Fibroblast of skin of right biceps (primary cell): Measurements from ENCODE around the gene TNNC1.

ENCODE experiments used
- DNase-seq: peaks from one replicate; pipeline ENCODE4 v3.0.0-alpha.2; 2013

The TNNC1 gene

GRCh38 chr3:52456800-52457183 lies 3.0 kb upstream of the TNNC1 start:
- no peak for DNase-seq

GRCh38 chr3:52456169-52456799 lies 2.4 kb upstream of the TNNC1 start:
- peak; percentile 22 for DNase-seq

- peak; percentile 83 for DNase-seq
Observed at GRCh38 chr3:52455283-52456168, 1.7 kb upstream of the TNNC1 start, which contains the start of gene NISCH. Gene NISCH, plus strand, starts transcription at chr3:52455604. Its CDS starts 38 bp downstream, at chr3:52455642.

GRCh38 chr3:52454938-52455282 lies 1.1 kb upstream of the TNNC1 start:
- DNase-seq: no peak

GRCh38 chr3:52454250-52454937 lies 553 bp upstream of the TNNC1 start:
- no peak for DNase-seq

GRCh38 chr3:52452570-52453221 lies 1.1 kb downstream of the TNNC1 start:
- no peak for DNase-seq

- DNase-seq: no peak
Observed at GRCh38 chr3:52452126-52452525, 1.7 kb downstream of the TNNC1 start.

- DNase-seq: no peak
Observed at GRCh38 chr3:52451237-52452083, 2.4 kb downstream of the TNNC1 start.

GRCh38 chr3:52450489-52451236 lies 3.2 kb downstream of the TNNC1 start:
- DNase-seq: no peak

- DNase-seq: no peak
Observed at GRCh38 chr3:52447512-52448355, 6.1 kb downstream of the TNNC1 start.

GRCh38 chr3:52446631-52447511 lies 7.0 kb downstream of the TNNC1 start:
- DNase-seq: peak; percentile 55

- no peak for DNase-seq
Observed at GRCh38 chr3:52446042-52446441, 7.8 kb downstream of the TNNC1 start.

GRCh38 chr3:52444860-52445793 lies 8.7 kb downstream of the TNNC1 start, which contains the start of gene SEMA3G:
Gene SEMA3G, minus strand, starts transcription at chr3:52445103. Its CDS starts 76 bp downstream, at chr3:52445027.
- DNase-seq: peak; percentile 37

- no peak for DNase-seq
Observed at GRCh38 chr3:52443791-52444687, 9.8 kb downstream of the TNNC1 start.

GRCh38 chr3:52443268-52443610 lies 10.6 kb downstream of the TNNC1 start:
- no peak for DNase-seq

- no peak for DNase-seq
Observed at GRCh38 chr3:52442409-52443267, 11.2 kb downstream of the TNNC1 start.
